ENCODE results near the gene TMEM63A.
"Not testable (repeated sequence)": the region's sequence is repeated elsewhere in the genome, so short reads cannot be mapped to it uniquely, and the experiment has no call there.

The TMEM63A gene

DNA sequence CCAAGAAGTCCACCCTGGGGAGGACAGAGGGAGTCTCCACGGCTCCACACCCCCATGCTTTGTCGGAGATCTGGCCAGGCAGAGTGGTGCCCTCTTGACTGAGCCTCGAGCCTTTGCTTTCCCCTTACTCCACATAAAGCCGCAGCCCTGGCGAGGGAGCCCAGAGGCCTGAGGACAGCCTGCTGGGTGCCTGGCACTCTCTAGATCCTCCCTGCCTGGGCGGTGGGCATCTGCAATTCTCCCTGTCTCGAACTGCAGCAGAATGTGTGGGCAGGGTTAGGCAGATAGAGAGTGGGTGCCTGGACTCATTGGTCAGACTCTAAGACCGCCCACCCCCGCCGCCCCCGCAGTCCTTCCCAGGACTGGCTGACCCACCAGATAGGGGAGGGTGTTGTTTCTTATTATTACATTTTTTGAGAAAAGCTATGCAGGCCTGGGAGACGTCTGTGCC is 58.3 kb downstream of the TMEM63A start:
- Histone ChIP-seq H3K9ac (ENCODE audit: low read depth, low read length) (no peak overlapping the region), H3K27ac (ENCODE audit: low read depth, low read length) (no peak overlapping the region), H3K27me3 (ENCODE audit: insufficient read depth, low read length) (no peaks in the 10 kb centered on the region), H3K4me1 (ENCODE audit: insufficient read depth, low read length) (peaks cover 24% of the 10 kb centered on the region), H3K9me3 (ENCODE audit: insufficient read depth, low read depth, low read length) (no peaks in the 10 kb centered on the region), H3K4me3 (ENCODE audit: low read length) (no peak overlapping the region), H3K36me3 (ENCODE audit: insufficient read depth, low read length) (peaks cover 10% of the 10 kb centered on the region)
- WGBS, result 82% methylated on average over 12 of the region's 12 CpGs

DNA sequence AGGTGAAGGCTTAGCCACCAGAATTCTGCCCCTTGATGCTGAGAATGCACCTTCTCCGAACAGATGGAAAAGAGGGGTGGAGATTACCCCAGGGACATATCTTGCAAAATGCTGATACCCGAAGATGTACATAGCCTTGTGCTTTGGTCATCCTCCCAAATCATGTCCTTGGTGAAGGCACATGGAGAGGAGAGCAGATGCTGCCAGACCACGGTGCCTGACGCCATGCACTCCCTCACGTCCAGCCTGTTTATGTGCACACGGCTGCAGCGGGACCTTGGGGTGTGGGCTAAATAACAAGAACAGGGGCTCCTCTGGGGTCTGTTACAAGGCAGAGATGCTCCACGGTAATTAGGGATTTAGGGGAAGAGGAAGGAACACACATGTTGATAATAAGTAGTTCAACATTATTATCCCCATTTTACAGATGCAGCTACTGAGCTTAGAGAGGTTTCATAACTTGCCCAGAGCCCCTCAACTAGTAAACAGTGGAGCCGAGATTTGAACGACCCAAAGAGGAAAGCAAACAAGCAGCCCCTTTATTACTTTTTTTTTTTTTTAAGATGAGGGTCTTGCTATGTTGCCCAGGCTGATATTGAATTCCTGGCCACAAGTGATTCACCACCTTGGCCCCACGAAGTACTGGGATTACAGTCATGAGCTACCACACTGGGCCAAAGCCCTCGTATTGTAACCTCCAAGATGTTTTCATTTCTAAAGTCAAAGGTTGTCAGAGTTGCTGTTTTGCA is 59.4 kb downstream of the TMEM63A start:
- Histone ChIP-seq H3K27ac (ENCODE audit: low read depth, low read length) (no peak overlapping the region), H3K4me3 (ENCODE audit: low read length) (no peak overlapping the region), H3K27me3 (ENCODE audit: insufficient read depth, low read length) (no peaks in the 10 kb centered on the region), H3K9me3 (ENCODE audit: insufficient read depth, low read depth, low read length) (no peaks in the 10 kb centered on the region), H3K36me3 (ENCODE audit: insufficient read depth, low read length) (peaks cover 10% of the 10 kb centered on the region), H3K4me1 (ENCODE audit: insufficient read depth, low read length) (peaks cover 32% of the 10 kb centered on the region), H3K9ac (ENCODE audit: low read depth, low read length) (no peak overlapping the region)
- 95% methylated on average over 12 of the region's 12 CpGs for WGBS

DNA sequence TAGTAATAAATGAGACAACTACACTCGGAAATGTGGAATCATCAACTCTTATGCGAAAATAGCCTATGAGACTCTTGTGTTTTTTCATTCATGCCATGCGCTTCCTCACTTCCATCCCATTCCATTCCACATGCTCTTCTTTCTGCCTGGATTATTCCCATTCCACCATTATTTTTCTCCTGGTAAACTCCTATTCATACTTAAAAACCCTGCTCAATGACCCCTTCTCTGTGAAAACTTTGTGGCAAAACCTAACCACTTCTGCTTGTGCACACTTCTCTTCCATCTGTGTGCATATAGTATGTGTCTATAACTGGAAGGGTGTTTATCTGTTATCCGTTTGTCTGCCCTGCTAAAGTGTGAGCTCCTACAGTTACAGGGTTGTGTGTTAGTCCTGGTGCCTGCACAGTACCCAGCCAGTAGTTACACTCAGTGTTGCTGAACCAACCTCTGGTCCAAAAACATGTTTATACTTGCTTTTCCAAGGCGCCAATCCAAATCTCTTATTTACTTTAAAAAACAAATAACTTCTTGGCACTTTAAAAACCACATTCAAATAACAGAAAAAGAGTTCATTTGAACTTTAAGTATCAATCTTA is 61.6 kb downstream of the TMEM63A start:
- Histone ChIP-seq H3K27ac (ENCODE audit: low read depth, low read length) (no peak overlapping the region), H3K9ac (ENCODE audit: low read depth, low read length) (no peak overlapping the region), H3K36me3 (ENCODE audit: insufficient read depth, low read length) (peaks cover 10% of the 10 kb centered on the region), H3K9me3 (ENCODE audit: insufficient read depth, low read depth, low read length) (no peaks in the 10 kb centered on the region), H3K4me3 (ENCODE audit: low read length) (no peak overlapping the region), H3K27me3 (ENCODE audit: insufficient read depth, low read length) (no peaks in the 10 kb centered on the region), H3K4me1 (ENCODE audit: insufficient read depth, low read length) (peaks cover 36% of the 10 kb centered on the region)
- WGBS, result 92% methylated on average over 5 of the region's 5 CpGs

DNA sequence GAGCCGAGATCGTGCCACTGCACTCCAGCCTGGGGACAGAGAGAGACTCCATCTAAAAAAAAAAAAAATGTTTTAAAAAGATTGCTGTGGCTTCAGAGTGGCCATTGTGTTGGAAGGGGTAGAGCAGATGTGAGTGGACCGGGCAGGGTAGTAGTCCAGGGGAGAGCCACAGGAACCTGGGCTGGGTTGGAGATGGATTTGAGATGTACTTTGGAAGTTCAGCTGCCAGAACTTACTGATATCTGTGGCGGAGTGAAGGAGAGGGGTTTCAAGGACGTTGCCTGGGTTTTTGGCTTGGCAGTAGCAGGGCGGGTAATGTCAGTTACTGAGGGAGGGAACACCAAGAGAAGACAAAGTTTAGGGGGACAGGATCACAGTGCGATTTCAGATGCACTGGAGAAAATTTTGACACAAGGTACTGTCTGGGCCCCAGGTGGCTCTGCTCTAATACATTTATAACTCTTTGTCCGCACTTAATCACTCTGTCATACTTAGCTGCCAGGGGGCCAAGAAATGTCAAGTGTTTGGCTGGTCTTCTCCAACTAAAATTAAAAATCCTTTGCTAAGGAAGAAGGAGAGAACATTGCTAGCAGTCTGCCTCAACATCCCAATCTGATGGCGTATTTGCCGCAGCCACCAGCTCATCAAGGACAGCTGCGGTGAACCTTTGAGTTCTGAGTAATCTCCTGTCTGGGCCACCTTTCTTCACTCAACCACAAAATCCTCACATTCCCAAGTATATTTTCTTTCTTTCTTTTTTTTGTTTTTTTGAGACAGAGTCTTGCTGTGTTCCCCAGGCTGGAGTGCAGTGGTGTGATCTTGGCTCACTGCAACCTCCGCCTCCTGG is 62.6 kb downstream of the TMEM63A start:
- Histone ChIP-seq H3K9me3 (ENCODE audit: insufficient read depth, low read depth, low read length) (no peaks in the 10 kb centered on the region), H3K36me3 (ENCODE audit: insufficient read depth, low read length) (peaks cover 10% of the 10 kb centered on the region), H3K27ac (ENCODE audit: low read depth, low read length) (no peak overlapping the region), H3K27me3 (ENCODE audit: insufficient read depth, low read length) (no peaks in the 10 kb centered on the region), H3K4me1 (ENCODE audit: insufficient read depth, low read length) (peaks cover 25% of the 10 kb centered on the region), H3K4me3 (ENCODE audit: low read length) (no peak overlapping the region), H3K9ac (ENCODE audit: low read depth, low read length) (no peak overlapping the region; the same call in 1 of the 2 replicates)
- WGBS, result 93% methylated on average over 12 of the region's 12 CpGs

DNA sequence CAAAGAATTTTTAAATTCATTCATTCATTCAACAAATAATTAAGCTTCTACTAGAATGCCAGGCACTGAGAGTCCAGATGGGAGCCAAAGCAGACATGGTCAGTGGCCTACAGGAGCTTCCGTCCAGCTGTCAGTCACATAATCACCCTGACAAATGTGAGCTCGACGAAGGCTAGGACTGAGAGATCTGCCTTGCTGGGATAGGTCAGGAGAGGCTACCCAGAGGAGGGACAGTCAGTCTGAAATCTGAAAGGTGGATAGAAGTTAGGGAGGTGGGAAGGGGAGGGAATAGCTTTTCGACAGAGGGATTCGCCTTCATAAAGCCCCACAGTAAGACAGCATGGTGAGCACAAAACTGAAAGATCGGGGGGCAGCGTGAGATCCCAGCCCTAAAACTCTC is 64.0 kb downstream of the TMEM63A start:
- Histone ChIP-seq H3K27me3 (ENCODE audit: insufficient read depth, low read length) (no peaks in the 10 kb centered on the region), H3K4me1 (ENCODE audit: insufficient read depth, low read length) (peaks cover 28% of the 10 kb centered on the region), H3K27ac (ENCODE audit: low read depth, low read length) (no peak overlapping the region), H3K9ac (ENCODE audit: low read depth, low read length) (no peak overlapping the region), H3K9me3 (ENCODE audit: insufficient read depth, low read depth, low read length) (no peaks in the 10 kb centered on the region), H3K4me3 (ENCODE audit: low read length) (no peak overlapping the region), H3K36me3 (ENCODE audit: insufficient read depth, low read length) (peaks cover 10% of the 10 kb centered on the region)
- 85% methylated on average over 7 of the region's 7 CpGs for WGBS

DNA sequence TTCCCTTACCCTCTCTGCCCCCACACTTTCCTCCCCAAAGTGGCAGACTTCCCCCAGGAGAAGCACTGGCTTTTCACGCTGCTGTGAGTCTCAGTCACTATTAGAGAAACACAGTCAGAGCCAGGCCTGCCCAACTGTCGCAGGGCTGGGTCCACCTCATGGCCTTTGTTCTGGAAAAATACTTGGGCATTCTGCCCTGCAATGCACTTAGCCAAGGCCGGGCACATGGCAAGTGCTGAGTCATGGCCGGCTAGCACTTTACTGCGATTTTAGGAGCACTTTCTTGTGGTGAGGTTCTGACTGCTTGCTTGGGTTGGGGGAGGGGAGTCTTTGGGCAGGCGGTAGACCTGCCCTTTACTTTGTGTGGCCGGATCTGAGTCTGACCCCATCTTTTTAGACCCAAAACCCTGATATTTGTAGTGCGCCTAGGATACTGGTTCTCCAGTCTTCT is 64.5 kb downstream of the TMEM63A start:
- Histone ChIP-seq H3K36me3 (ENCODE audit: insufficient read depth, low read length) (peaks cover 8% of the 10 kb centered on the region), H3K4me3 (ENCODE audit: low read length) (no peak overlapping the region), H3K9ac (ENCODE audit: low read depth, low read length) (peak overlapping the region; percentile 31), H3K4me1 (ENCODE audit: insufficient read depth, low read length) (peaks cover 31% of the 10 kb centered on the region), H3K9me3 (ENCODE audit: insufficient read depth, low read depth, low read length) (no peaks in the 10 kb centered on the region), H3K27ac (ENCODE audit: low read depth, low read length) (peak overlapping the region; percentile 53), H3K27me3 (ENCODE audit: insufficient read depth, low read length) (no peaks in the 10 kb centered on the region)
- 68% methylated on average over 8 of the region's 8 CpGs for WGBS

DNA sequence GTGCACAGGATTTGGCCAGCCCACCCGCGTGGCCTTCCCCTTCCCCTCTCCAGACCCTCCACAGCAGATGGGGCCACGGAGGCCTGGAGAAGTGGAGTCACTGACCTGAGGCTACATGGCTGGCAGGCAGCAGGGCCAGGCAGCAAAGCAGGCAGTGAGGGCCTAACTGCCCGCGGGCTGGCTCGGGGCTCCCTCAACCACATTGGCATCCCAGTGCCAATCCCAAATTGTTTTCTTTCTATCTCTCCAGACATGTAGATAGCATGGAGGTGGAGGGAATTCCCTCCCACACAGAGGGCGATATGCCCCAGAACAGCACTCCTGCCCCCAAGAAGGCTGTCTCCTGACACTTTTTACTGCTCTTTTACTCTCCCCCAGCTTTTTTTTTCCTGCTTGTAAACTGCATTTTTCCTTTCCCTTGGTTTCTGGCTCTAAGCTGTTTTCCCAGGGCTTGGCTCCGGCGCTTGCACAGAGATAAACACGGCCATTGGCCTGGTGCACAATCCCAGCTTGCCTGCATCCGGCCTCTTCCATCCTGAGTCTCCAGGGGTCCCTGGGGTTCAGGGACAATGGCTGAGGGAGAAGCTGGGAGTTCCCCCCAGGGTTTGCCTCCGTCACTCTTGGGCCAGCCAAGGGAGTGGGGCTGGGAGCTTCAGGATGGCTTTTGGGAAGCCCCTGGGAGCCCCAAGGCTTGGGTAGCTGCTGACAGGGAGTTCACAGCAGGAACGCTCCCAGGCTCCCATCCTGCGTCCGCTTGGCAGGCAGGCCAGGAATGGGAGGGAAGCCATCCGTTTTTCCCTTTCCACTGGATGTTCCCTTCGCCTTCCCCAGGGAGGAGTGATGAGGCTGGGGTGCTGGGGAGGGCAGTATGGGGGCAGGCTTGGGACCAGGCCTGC is 65.3 kb downstream of the TMEM63A start:
- WGBS, result 83% methylated on average over 17 of the region's 17 CpGs
- H3K4me3 ChIP-seq (ENCODE audit: low read length), result no peak overlapping the region
- no peaks in the 10 kb centered on the region for H3K27me3 ChIP-seq (ENCODE audit: insufficient read depth, low read length)
- H3K36me3 ChIP-seq (ENCODE audit: insufficient read depth, low read length), result peaks cover 4% of the 10 kb centered on the region; the same call in 1 of the 2 replicates
- peaks cover 31% of the 10 kb centered on the region for H3K4me1 ChIP-seq (ENCODE audit: insufficient read depth, low read length)
- peak overlapping the region; percentile 53 for H3K27ac ChIP-seq (ENCODE audit: low read depth, low read length)
- peak overlapping the region; percentile 31 for H3K9ac ChIP-seq (ENCODE audit: low read depth, low read length)
- H3K9me3 ChIP-seq (ENCODE audit: insufficient read depth, low read depth, low read length), result no peaks in the 10 kb centered on the region

DNA sequence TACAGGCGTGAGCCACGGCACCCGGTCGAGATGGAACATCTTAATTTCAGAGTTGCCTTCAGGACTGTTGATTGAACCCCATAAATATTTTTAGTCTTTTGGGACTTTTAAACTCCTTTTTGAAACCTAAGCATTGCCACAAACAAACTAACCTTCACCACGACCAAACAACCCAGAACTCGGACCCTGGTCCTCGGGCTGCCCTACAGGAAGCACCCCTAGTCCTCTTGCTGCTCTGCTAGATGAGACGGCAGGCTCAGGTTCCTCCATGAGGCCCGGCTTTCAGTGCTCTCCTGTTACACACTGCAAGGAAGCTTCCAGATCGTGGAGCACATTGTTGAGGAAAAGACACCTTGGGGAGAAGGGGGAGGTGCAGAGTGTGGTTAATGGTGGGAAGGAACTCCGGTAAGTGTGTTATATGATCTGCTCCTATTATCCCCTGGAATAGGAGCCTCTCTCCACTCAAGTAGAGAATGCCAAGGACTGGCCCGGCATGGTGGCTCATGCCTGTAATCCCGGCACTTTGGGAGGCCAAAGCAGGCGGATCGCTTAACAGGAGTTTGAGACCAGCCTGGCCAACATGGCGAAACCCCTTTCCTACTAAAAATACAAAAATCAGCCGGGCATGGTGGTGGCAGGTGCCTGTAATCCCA is 66.5 kb downstream of the TMEM63A start:
- Histone ChIP-seq H3K9ac (ENCODE audit: low read depth, low read length) (no peak overlapping the region), H3K36me3 (ENCODE audit: insufficient read depth, low read length) (no peaks in the 10 kb centered on the region), H3K9me3 (ENCODE audit: insufficient read depth, low read depth, low read length) (no peaks in the 10 kb centered on the region), H3K27me3 (ENCODE audit: insufficient read depth, low read length) (peaks cover 6% of the 10 kb centered on the region; the same call in 1 of the 2 replicates), H3K4me1 (ENCODE audit: insufficient read depth, low read length) (peaks cover 38% of the 10 kb centered on the region), H3K27ac (ENCODE audit: low read depth, low read length) (no peak overlapping the region), H3K4me3 (ENCODE audit: low read length) (no peak overlapping the region)
- 89% methylated on average over 17 of the region's 17 CpGs for WGBS

DNA sequence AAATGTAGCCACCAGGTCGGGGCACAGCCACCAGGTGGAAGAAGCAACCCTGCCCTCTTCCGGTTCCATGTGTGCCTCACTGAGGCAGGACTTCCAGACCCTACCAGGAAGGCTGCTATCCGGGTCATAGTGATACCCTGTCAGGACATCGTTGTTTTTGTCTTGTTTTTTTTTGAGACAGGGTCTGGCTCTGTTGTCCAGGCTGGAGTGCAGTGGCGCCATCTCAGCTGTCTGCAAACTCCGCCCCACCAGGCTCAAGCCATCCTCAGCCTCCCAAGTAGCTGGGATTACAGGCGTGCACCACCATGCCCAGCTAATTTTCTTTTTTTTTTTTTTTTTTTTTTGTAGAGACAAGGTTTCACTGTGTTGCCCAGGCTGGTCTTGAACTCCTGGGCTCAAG is 67.1 kb downstream of the TMEM63A start:
- 99% methylated on average over 6 of the region's 7 CpGs for WGBS
- H3K4me1 ChIP-seq (ENCODE audit: insufficient read depth, low read length), result peaks cover 38% of the 10 kb centered on the region
- not testable (repeated sequence) for H3K36me3 ChIP-seq (ENCODE audit: insufficient read depth, low read length); H3K9me3 ChIP-seq (ENCODE audit: insufficient read depth, low read depth, low read length); H3K9ac ChIP-seq (ENCODE audit: low read depth, low read length); H3K27ac ChIP-seq (ENCODE audit: low read depth, low read length); H3K27me3 ChIP-seq (ENCODE audit: insufficient read depth, low read length); H3K4me3 ChIP-seq (ENCODE audit: low read length)

DNA sequence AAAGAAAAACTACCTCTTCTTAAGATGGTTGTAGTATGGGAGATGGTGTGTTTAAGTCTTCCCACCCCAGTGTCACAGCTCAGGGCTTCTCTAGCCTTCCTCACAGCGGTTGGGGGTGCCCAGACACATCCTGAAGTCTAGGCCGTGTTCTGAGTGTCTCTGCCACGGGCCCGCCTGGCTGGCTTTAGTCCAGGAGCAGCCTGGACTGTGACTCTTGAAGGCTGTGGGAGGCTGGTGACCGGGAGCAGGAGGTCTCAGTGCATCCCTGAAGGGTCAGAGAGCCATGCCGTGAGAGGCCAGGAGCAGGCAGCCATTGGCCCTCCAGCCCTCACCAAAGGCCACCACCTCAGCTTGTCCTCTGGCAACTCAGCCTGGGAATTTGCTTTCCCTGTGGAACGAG is 67.8 kb downstream of the TMEM63A start:
- H3K9ac ChIP-seq (ENCODE audit: low read depth, low read length), result no peak overlapping the region
- H3K27me3 ChIP-seq (ENCODE audit: insufficient read depth, low read length), result peaks cover 6% of the 10 kb centered on the region; the same call in 1 of the 2 replicates
- no peak overlapping the region for H3K27ac ChIP-seq (ENCODE audit: low read depth, low read length)
- H3K36me3 ChIP-seq (ENCODE audit: insufficient read depth, low read length), result no peaks in the 10 kb centered on the region
- H3K4me1 ChIP-seq (ENCODE audit: insufficient read depth, low read length), result peaks cover 38% of the 10 kb centered on the region
- no peak overlapping the region for H3K4me3 ChIP-seq (ENCODE audit: low read length)
- no peaks in the 10 kb centered on the region for H3K9me3 ChIP-seq (ENCODE audit: insufficient read depth, low read depth, low read length)
- 85% methylated on average over 7 of the region's 7 CpGs for WGBS

Data from HUES64 (cell line).